Mesenchymal stem cell (in vitro differentiated cells and primary cell): ENCODE data around the gene CDHR3.
"Not testable (repeated sequence)": the region's sequence is repeated elsewhere in the genome, so short reads cannot be mapped to it uniquely, and the experiment has no call there.

Experiments
- DNase-seq: peaks from one replicate; pipeline ENCODE4 v3.0.0-alpha.2; 2013
- H2AFZ ChIP-seq: one replicate; pipeline ENCODE4 v1.6.1; 2013; ENCODE audit warnings: low read depth, mild to moderate bottlenecking, control low read depth, inconsistent platforms, low read length, moderate library complexity
- H2AK5ac ChIP-seq: 2 replicates; pipeline ENCODE4 v1.6.1; 2013; ENCODE audit warnings: low read length, moderate library complexity, mild to moderate bottlenecking, inconsistent platforms; ENCODE audit not compliant: severe bottlenecking
- H2BK120ac ChIP-seq: one replicate; pipeline ENCODE4 v1.6.1; 2013; ENCODE audit warnings: low read depth, mild to moderate bottlenecking, inconsistent platforms, low read length, moderate library complexity
- H2BK12ac ChIP-seq, 2 experiments: one replicate each; pipeline ENCODE4 v1.6.1; 2013; ENCODE audit warnings: inconsistent platforms in 2 of 2, low read length in 2 of 2, mild to moderate bottlenecking in 2 of 2, moderate library complexity in 2 of 2, control low read depth in 1 of 2
- H2BK15ac ChIP-seq: one replicate; pipeline ENCODE4 v1.6.1; 2013; ENCODE audit warnings: mild to moderate bottlenecking, low read depth, inconsistent platforms; ENCODE audit not compliant: poor library complexity, severe bottlenecking
- H2BK5ac ChIP-seq: 2 replicates; pipeline ENCODE4 v1.6.1; 2013; ENCODE audit warnings: low read depth, mild to moderate bottlenecking, low read length, control low read depth, inconsistent platforms; ENCODE audit not compliant: poor library complexity, severe bottlenecking
- H3K14ac ChIP-seq, 2 experiments: one replicate each; pipeline ENCODE4 v1.6.1; 2013; ENCODE audit warnings: inconsistent platforms in 2 of 2, low read length in 2 of 2, control low read depth in 1 of 2, mild to moderate bottlenecking in 1 of 2, moderate library complexity in 1 of 2
- H3K18ac ChIP-seq, 2 experiments: one replicate each; pipeline ENCODE4 v1.6.1; 2013; ENCODE audit warnings: inconsistent platforms in 2 of 2, low read length in 2 of 2, control low read depth in 1 of 2, low read depth in 1 of 2, mild to moderate bottlenecking in 1 of 2
- H3K23ac ChIP-seq, 2 experiments: one replicate each; pipeline ENCODE4 v1.6.1; 2013; ENCODE audit warnings: inconsistent platforms in 2 of 2, low read length in 2 of 2, mild to moderate bottlenecking in 2 of 2, moderate library complexity in 2 of 2, control low read depth in 1 of 2
- H3K27ac ChIP-seq: 2 replicates; pipeline ENCODE4 v1.5.1; 2013; ENCODE audit warnings: mild to moderate bottlenecking, moderate library complexity, low read length, control low read depth, inconsistent platforms; ENCODE audit not compliant: poor library complexity, severe bottlenecking
- H3K27me3 ChIP-seq, 2 experiments: 2 replicates each; pipeline versions ENCODE4 v1.6.1 to v1.7.0; 2013; ENCODE audit warnings: low read length in 2 of 2, mild to moderate bottlenecking in 2 of 2, moderate library complexity in 2 of 2, control low read depth in 1 of 2, inconsistent platforms in 1 of 2; ENCODE audit not compliant: control insufficient read depth in 1 of 2, insufficient read depth in 1 of 2
- H3K36me3 ChIP-seq, 2 experiments: 2 replicates each; pipeline versions ENCODE4 v1.6.1 to v1.7.0; 2013; ENCODE audit warnings: low read length in 2 of 2, control low read depth in 1 of 2, inconsistent platforms in 1 of 2, low read depth in 1 of 2, mild to moderate bottlenecking in 1 of 2; ENCODE audit not compliant: insufficient read depth in 2 of 2, control insufficient read depth in 1 of 2
- H3K4ac ChIP-seq, 2 experiments: one replicate each; pipeline ENCODE4 v1.6.1; 2013; ENCODE audit warnings: inconsistent platforms in 2 of 2, low read length in 2 of 2, mild to moderate bottlenecking in 2 of 2, moderate library complexity in 2 of 2, control low read depth in 1 of 2, low read depth in 1 of 2
- H3K4me1 ChIP-seq: 2 replicates; pipeline ENCODE4 v1.6.1; 2013; ENCODE audit warnings: low read depth, low read length, control low read depth; ENCODE audit not compliant: control insufficient read depth, insufficient read depth
- H3K4me2 ChIP-seq: 2 replicates; pipeline ENCODE4 v1.6.1; 2013; ENCODE audit warnings: low read length, mild to moderate bottlenecking, inconsistent platforms; ENCODE audit not compliant: poor library complexity, severe bottlenecking
- H3K4me3 ChIP-seq, 2 experiments: 2 replicates each; pipeline versions ENCODE4 v1.5.1 to v1.7.0; 2013; ENCODE audit warnings: low read length in 2 of 2, mild to moderate bottlenecking in 2 of 2, control low read depth in 1 of 2, low read depth in 1 of 2; ENCODE audit not compliant: insufficient read depth in 1 of 2
- H3K79me1 ChIP-seq: replicated peaks from 2 replicates; pipeline ENCODE4 v1.6.1; 2013; ENCODE audit warnings: mild to moderate bottlenecking, control low read depth, low read length, inconsistent platforms; ENCODE audit not compliant: poor library complexity, severe bottlenecking
- H3K9ac ChIP-seq: 2 replicates; pipeline ENCODE4 v1.7.0; 2013; ENCODE audit warnings: mild to moderate bottlenecking, low read length, moderate library complexity
- H3K9me3 ChIP-seq: 2 replicates; pipeline ENCODE4 v1.7.0; 2013; ENCODE audit warnings: mild to moderate bottlenecking, low read length; ENCODE audit not compliant: control insufficient read depth
- H4K8ac ChIP-seq: one replicate; pipeline ENCODE4 v1.6.1; 2013; ENCODE audit warnings: inconsistent platforms, mild to moderate bottlenecking, low read length, moderate library complexity
- H4K91ac ChIP-seq: one replicate; pipeline ENCODE4 v1.6.1; 2013; ENCODE audit warnings: mild to moderate bottlenecking, low read length, inconsistent platforms
- WGBS: methylation state at CpG from one replicate; pipeline ENCODE4 v1.1.7; 2013; ENCODE audit warnings: mixed read lengths; 5-methylcytosine and 5-hydroxymethylcytosine counted together

CDHR3 gene

DNA sequence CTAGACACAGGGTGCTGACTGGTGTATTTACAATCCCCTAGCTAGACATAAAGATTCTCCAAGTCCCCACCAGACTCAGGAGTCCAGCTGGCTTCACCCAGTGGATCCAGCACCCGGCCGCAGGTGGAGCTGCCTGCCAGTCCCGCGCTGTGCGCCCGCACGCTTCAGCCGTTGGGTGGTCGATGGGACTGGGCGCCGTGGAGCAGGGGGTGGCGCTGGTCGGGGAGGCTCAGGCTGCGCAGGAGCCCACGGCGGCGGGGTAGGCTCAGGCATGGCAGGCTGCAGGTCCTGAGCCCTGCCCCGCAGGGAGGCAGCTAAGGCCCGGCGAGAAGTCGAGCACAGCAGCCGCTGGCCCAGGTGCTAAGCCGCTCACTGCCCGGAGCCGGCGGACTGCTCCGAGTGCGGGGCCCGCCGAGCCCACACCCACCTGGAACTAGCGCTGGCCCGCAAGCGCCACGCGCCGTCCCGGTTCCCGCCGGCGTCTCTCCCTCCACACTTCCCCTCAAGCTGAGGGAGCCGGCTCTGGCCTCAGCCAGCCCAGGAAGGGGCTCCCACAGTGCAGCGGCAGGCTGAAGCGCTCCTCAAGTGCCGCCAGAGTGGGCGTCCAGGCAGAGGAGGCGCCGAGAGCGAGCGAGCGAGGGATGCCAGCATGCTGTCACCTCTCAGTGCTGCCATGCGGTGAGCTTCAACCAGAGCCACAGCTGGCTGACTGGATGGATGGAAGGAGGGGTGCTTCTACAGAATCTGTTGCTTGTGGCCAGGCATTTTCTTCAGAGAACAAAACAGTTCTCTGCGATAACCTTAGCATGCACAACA, 7.2 kb upstream of the CDHR3 start:
- H3K27me3 ChIP-seq, H3K4ac ChIP-seq, H3K9ac ChIP-seq, H2BK12ac ChIP-seq, H4K91ac ChIP-seq, H3K27ac ChIP-seq, H2BK15ac ChIP-seq, H3K23ac ChIP-seq, H3K4me3 ChIP-seq, H2AFZ ChIP-seq, H2BK120ac ChIP-seq, DNase-seq, H3K4me1 ChIP-seq, H3K79me1 ChIP-seq, H2BK5ac ChIP-seq, H4K8ac ChIP-seq, H2AK5ac ChIP-seq, H3K36me3 ChIP-seq, H3K4me2 ChIP-seq, H3K14ac ChIP-seq: not testable (repeated sequence)
- H3K9me3 ChIP-seq, result peaks cover 24% of the 10 kb centered on the region
- peak overlapping the region in 1 of 2 experiments; percentile 52 for H3K18ac ChIP-seq
- WGBS, result 96% methylated on average over 51 of the region's 52 CpGs

DNA sequence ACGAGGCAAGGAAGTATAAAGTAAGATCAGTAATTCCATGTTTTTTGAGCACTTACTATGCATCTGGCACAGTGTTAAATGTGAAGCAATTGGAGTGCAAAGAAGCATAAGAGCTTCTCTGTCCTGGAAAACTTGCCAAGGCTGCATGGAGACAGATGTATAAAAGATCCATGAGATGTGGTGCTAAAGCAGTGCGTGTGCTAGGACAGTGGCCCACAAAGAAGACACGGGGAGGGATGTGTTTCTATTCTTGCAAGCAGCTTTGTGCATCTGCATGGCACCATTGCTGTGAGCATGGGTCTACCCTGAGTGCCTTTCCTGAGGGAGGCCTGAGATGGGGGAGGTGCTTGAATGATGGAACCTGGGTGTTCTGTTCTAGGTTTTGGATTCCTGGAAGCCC, 5.1 kb upstream of the CDHR3 start:
- no peak overlapping the region for H3K27ac ChIP-seq
- no peaks in the 10 kb centered on the region for H3K4me1 ChIP-seq
- no peak overlapping the region for H2AFZ ChIP-seq
- no peak overlapping the region for H2BK120ac ChIP-seq
- no peak overlapping the region for H3K9ac ChIP-seq
- no peaks in the 10 kb centered on the region for H3K36me3 ChIP-seq
- no peak overlapping the region for H2BK15ac ChIP-seq
- H3K9me3 ChIP-seq, result peaks cover 3% of the 10 kb centered on the region
- H3K18ac ChIP-seq, result no peak overlapping the region
- no peak overlapping the region for H4K91ac ChIP-seq
- no peak overlapping the region for H3K23ac ChIP-seq
- no peak overlapping the region for H4K8ac ChIP-seq
- no peak overlapping the region for H3K4me3 ChIP-seq
- H3K14ac ChIP-seq, result peak overlapping the region in 1 of 2 experiments; percentile 88
- no peak overlapping the region for H3K4ac ChIP-seq
- H3K27me3 ChIP-seq, result peaks cover 0 to 14% of the 10 kb centered on the region in 2 experiments
- no peak overlapping the region for H2BK5ac ChIP-seq
- WGBS, result 83% methylated on average over 3 of the region's 3 CpGs
- DNase-seq, result no peak
- no peaks in the 10 kb centered on the region for H3K79me1 ChIP-seq
- no peak overlapping the region for H3K4me2 ChIP-seq
- H2BK12ac ChIP-seq, result no peak overlapping the region
- H2AK5ac ChIP-seq, result no peak overlapping the region

DNA sequence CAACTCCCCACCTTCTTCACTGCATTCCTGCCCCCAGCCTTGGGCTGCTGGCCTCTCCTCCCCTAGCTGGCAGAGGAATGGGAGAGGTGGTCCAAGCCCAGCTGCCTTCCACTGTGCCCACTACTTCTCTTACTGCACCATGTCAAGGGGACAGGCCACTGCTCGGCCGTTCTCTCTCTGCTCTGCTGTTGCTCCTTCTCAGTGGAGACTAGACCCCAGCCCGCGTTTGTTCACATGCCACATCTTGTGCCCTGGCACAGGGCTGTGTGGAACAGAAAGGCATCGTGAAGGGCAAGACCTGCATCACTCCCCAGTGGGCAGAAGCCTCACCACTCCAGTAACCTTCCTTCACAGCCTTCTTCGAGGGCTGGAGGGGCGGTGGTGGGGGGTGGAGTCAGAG, 711 bp upstream of the CDHR3 start:
- H3K9ac ChIP-seq, result no peak overlapping the region
- H3K36me3 ChIP-seq, result no peaks in the 10 kb centered on the region
- peak overlapping the region; percentile 12 for H2BK15ac ChIP-seq
- no peak overlapping the region for H2BK5ac ChIP-seq
- no peak overlapping the region for H3K4me2 ChIP-seq
- H3K4me1 ChIP-seq, result no peaks in the 10 kb centered on the region
- no peak overlapping the region for H2BK120ac ChIP-seq
- peak overlapping the region; percentile 7 for H4K91ac ChIP-seq
- H3K27ac ChIP-seq, result no peak overlapping the region
- no peaks in the 10 kb centered on the region for H3K9me3 ChIP-seq
- no peak for DNase-seq
- peaks cover 0 to 20% of the 10 kb centered on the region in 2 experiments for H3K27me3 ChIP-seq
- peak overlapping the region in 1 of 2 experiments; percentile 47 for H2BK12ac ChIP-seq
- H3K23ac ChIP-seq, result no peak overlapping the region
- 81% methylated on average over 7 of the region's 7 CpGs for WGBS
- no peak overlapping the region for H2AFZ ChIP-seq
- no peak overlapping the region for H3K4ac ChIP-seq
- H3K79me1 ChIP-seq, result no peaks in the 10 kb centered on the region
- no peak overlapping the region for H4K8ac ChIP-seq
- H3K14ac ChIP-seq, result peak overlapping the region in 1 of 2 experiments; percentile 55
- H3K4me3 ChIP-seq, result no peak overlapping the region
- H2AK5ac ChIP-seq, result no peak overlapping the region
- H3K18ac ChIP-seq, result no peak overlapping the region

DNA sequence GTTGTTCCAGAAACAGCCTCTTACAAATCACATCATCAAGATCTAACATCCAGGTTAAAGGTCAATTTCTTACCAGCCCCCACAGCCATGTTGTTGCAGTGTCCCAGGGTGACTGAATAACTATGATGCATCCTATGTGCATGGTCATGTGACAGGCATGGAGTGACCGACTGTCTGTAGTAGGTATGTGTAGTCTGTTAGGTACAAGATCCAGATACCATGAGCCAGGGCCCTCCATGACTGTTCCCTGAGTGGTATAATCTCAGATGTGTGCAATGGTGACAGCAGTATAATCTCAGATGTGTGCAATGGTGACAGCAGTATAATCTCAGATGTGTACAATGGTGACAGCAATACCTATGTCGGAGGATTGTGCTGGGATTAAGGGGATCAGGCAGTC, 8.8 kb downstream of the CDHR3 start:
- no peak overlapping the region for H4K91ac ChIP-seq
- DNase-seq, result no peak
- H3K14ac ChIP-seq, result no peak overlapping the region
- H3K9ac ChIP-seq, result no peak overlapping the region
- H4K8ac ChIP-seq, result no peak overlapping the region
- no peak overlapping the region for H3K18ac ChIP-seq
- H3K79me1 ChIP-seq, result no peaks in the 10 kb centered on the region
- no peak overlapping the region for H3K4me2 ChIP-seq
- H2BK5ac ChIP-seq, result no peak overlapping the region
- no peak overlapping the region for H2BK15ac ChIP-seq
- H3K27me3 ChIP-seq, result peaks cover 0 to 29% of the 10 kb centered on the region in 2 experiments
- no peak overlapping the region for H3K4me3 ChIP-seq
- no peaks in the 10 kb centered on the region for H3K9me3 ChIP-seq
- H3K23ac ChIP-seq, result no peak overlapping the region
- no peaks in the 10 kb centered on the region for H3K4me1 ChIP-seq
- 93% methylated on average over 2 of the region's 2 CpGs for WGBS
- H3K36me3 ChIP-seq, result no peaks in the 10 kb centered on the region
- no peak overlapping the region for H3K4ac ChIP-seq
- H2BK120ac ChIP-seq, result no peak overlapping the region
- no peak overlapping the region for H3K27ac ChIP-seq
- H2AK5ac ChIP-seq, result no peak overlapping the region
- H2BK12ac ChIP-seq, result no peak overlapping the region
- H2AFZ ChIP-seq, result no peak overlapping the region
